SK-N-SH treated with all-trans-retinoic acid at 6 μM for 48 hours (cell line): Measurements from ENCODE around the gene GNA14.

Experiments
- ATAC-seq: fragments of 200-7000 bp; cut with Tn5 transposase; 3 replicates; pipeline ENCODE4 v1.9.1; 2020; ENCODE audit warnings: mild to moderate bottlenecking, moderate library complexity
- ARNTL ChIP-seq: fragments of 450-650 bp; formaldehyde crosslinking; IDR thresholded peaks from 2 replicates; pipeline ENCODE4 v1.5.0; 2020; ENCODE audit warnings: low read depth, mild to moderate bottlenecking, moderate library complexity, borderline replicate concordance
- BACH2 ChIP-seq: fragments of 250-450 bp; sonication (Bioruptor Pico); IDR thresholded peaks from 2 replicates; pipeline ENCODE4 v1.9.0; 2021; ENCODE audit warnings: mild to moderate bottlenecking, borderline replicate concordance
- CSDC2 ChIP-seq: fragments of 250-450 bp; sonication (Bioruptor Pico); IDR thresholded peaks from 2 replicates; pipeline ENCODE4 v1.5.0; 2020; ENCODE audit warnings: mild to moderate bottlenecking, moderate library complexity
- ESRRG ChIP-seq: fragments of 250-450 bp; sonication (Bioruptor Pico); IDR thresholded peaks from 2 replicates; pipeline ENCODE4 v1.6.1; 2021; ENCODE audit warnings: mild to moderate bottlenecking
- GLIS3 ChIP-seq: fragments of 250-450 bp; sonication (Bioruptor Pico); IDR thresholded peaks from 2 replicates; pipeline ENCODE4 v1.5.0; 2020; ENCODE audit warnings: mild to moderate bottlenecking, moderate library complexity
- ISL1 ChIP-seq: fragments of 250-450 bp; sonication (Bioruptor Pico); IDR thresholded peaks from 2 replicates; pipeline ENCODE4 v2.1.2; 2022; ENCODE audit warnings: mild to moderate bottlenecking, moderate library complexity
- OSR1 ChIP-seq: fragments of 250-450 bp; sonication (Bioruptor Pico); IDR thresholded peaks from 2 replicates; pipeline ENCODE4 v1.8.0; 2022; ENCODE audit warnings: moderate library complexity, mild to moderate bottlenecking, inconsistent platforms
- PPARA ChIP-seq: fragments of 250-450 bp; sonication (Bioruptor Pico); IDR thresholded peaks from 2 replicates; pipeline ENCODE4 v1.5.0; 2020; ENCODE audit warnings: mild to moderate bottlenecking, borderline replicate concordance
- RARB ChIP-seq: fragments of 250-450 bp; sonication (Bioruptor Pico); IDR thresholded peaks from 2 replicates; pipeline ENCODE4 v1.8.0; 2021; ENCODE audit warnings: mild to moderate bottlenecking, moderate library complexity
- SNAI2 ChIP-seq: fragments of 250-450 bp; sonication (Bioruptor Pico); IDR thresholded peaks from 2 replicates; pipeline ENCODE4 v1.5.0; 2020; ENCODE audit warnings: mild to moderate bottlenecking, moderate library complexity
- TCF4 ChIP-seq: fragments of 250-450 bp; sonication (Bioruptor Pico); IDR thresholded peaks from 2 replicates; pipeline ENCODE4 v1.8.0; 2021; ENCODE audit warnings: mild to moderate bottlenecking, moderate library complexity, borderline replicate concordance
- TOX ChIP-seq: fragments of 250-450 bp; sonication (Bioruptor Pico); IDR thresholded peaks from 2 replicates; pipeline ENCODE4 v1.8.0; 2021; ENCODE audit warnings: mild to moderate bottlenecking, moderate library complexity, borderline replicate concordance
- ZC3H10 ChIP-seq: fragments of 250-450 bp; sonication (Bioruptor Pico); IDR thresholded peaks from 2 replicates; pipeline ENCODE4 v1.5.1; 2021; ENCODE audit warnings: mild to moderate bottlenecking, moderate library complexity
- ZFP3 ChIP-seq: fragments of 250-450 bp; sonication (Bioruptor Pico); IDR thresholded peaks from 2 replicates; pipeline ENCODE4 v1.5.0; 2020; ENCODE audit warnings: mild to moderate bottlenecking, moderate library complexity
- TF ChIP-seq, protein P1 (sequence below): fragments of 250-450 bp; sonication (Bioruptor Pico); IDR thresholded peaks from 2 replicates; pipeline ENCODE4 v1.8.0; 2020; ENCODE audit warnings: mild to moderate bottlenecking, moderate library complexity, borderline replicate concordance
- TF ChIP-seq, protein P2 (sequence below): fragments of 250-450 bp; sonication (Bioruptor Pico); IDR thresholded peaks from 2 replicates; pipeline ENCODE4 v1.5.0; 2020; ENCODE audit warnings: mild to moderate bottlenecking, moderate library complexity
- TF ChIP-seq, protein P3 (sequence below): fragments of 250-450 bp; sonication (Bioruptor Pico); IDR thresholded peaks from 2 replicates; pipeline ENCODE4 v1.5.1; 2021; ENCODE audit warnings: mild to moderate bottlenecking, moderate library complexity

The GNA14 gene

DNA sequence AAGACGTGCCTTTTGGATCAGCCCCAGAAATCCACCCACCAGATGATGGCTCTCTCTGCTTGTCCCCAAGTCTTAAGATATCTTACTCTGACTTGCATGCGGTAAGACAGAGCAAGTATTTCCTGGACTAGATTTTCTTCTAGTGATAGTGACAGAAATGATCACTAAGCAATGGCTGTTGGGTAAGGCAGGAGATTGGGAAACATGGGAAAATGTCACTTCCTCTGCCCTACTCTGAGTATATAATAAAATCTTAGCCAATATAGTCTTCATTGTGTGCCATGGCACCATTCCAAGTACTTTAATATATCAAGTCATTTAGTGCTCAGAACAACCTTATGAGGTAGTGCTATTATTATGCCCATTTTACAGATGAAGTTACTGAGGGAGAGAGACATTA lies 31.0 kb upstream of the GNA14 start:
- ATAC-seq = no peak
- no peak for TF ChIP-seq PPARA
- no peak for TF ChIP-seq TOX (CRISPR knock-in tag)
- TF ChIP-seq ARNTL (CRISPR knock-in tag) = no peak
- TF ChIP-seq ISL1 (CRISPR knock-in tag) = no peak
- TF ChIP-seq, protein P1, sequence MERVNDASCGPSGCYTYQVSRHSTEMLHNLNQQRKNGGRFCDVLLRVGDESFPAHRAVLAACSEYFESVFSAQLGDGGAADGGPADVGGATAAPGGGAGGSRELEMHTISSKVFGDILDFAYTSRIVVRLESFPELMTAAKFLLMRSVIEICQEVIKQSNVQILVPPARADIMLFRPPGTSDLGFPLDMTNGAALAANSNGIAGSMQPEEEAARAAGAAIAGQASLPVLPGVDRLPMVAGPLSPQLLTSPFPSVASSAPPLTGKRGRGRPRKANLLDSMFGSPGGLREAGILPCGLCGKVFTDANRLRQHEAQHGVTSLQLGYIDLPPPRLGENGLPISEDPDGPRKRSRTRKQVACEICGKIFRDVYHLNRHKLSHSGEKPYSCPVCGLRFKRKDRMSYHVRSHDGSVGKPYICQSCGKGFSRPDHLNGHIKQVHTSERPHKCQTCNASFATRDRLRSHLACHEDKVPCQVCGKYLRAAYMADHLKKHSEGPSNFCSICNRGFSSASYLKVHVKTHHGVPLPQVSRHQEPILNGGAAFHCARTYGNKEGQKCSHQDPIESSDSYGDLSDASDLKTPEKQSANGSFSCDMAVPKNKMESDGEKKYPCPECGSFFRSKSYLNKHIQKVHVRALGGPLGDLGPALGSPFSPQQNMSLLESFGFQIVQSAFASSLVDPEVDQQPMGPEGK (CRISPR knock-in tag) = no peak
- TF ChIP-seq ZC3H10 (CRISPR knock-in tag) = no peak
- no peak for TF ChIP-seq CSDC2 (CRISPR knock-in tag)
- TF ChIP-seq GLIS3 (CRISPR knock-in tag) = no peak

DNA sequence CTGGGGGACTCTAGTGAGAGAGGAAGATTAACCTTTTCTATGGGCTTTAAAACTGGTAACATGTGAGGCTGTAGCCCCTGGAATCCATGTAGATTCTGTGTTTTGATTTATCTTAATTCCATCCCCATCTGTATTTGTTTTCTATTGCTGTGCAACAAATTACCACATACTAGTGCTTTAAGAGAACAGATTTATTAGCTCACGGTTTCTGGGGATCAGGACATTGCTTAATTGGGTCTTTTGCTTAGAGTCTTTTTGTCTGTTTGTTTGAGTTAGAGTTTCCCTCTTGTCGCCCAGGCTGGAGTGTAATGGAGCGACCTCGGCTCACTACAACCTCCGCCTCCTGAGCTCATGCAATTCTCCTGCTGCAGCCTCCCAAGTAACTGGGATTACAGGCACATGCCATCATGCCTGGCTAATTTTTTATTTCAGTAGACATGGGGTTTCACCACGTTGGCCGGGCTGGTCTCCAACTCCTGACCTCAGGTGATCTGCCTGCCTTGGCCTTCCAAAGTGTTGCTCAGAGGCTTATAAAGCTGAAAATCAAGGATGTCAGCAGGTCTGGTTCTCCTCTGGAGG lies 29.9 kb upstream of the GNA14 start:
- no peak for ATAC-seq
- TF ChIP-seq CSDC2 (CRISPR knock-in tag) (no peak), SNAI2 (CRISPR knock-in tag) (no peak), RARB (no peak), OSR1 (no peak), BACH2 (CRISPR knock-in tag) (no peak), GLIS3 (CRISPR knock-in tag) (no peak), ESRRG (CRISPR knock-in tag) (no peak)
- TF ChIP-seq, protein P1 (CRISPR knock-in tag) = no peak
- TF ChIP-seq, protein P2, sequence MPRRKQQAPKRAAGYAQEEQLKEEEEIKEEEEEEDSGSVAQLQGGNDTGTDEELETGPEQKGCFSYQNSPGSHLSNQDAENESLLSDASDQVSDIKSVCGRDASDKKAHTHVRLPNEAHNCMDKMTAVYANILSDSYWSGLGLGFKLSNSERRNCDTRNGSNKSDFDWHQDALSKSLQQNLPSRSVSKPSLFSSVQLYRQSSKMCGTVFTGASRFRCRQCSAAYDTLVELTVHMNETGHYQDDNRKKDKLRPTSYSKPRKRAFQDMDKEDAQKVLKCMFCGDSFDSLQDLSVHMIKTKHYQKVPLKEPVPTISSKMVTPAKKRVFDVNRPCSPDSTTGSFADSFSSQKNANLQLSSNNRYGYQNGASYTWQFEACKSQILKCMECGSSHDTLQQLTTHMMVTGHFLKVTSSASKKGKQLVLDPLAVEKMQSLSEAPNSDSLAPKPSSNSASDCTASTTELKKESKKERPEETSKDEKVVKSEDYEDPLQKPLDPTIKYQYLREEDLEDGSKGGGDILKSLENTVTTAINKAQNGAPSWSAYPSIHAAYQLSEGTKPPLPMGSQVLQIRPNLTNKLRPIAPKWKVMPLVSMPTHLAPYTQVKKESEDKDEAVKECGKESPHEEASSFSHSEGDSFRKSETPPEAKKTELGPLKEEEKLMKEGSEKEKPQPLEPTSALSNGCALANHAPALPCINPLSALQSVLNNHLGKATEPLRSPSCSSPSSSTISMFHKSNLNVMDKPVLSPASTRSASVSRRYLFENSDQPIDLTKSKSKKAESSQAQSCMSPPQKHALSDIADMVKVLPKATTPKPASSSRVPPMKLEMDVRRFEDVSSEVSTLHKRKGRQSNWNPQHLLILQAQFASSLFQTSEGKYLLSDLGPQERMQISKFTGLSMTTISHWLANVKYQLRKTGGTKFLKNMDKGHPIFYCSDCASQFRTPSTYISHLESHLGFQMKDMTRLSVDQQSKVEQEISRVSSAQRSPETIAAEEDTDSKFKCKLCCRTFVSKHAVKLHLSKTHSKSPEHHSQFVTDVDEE (CRISPR knock-in tag) = no peak

DNA sequence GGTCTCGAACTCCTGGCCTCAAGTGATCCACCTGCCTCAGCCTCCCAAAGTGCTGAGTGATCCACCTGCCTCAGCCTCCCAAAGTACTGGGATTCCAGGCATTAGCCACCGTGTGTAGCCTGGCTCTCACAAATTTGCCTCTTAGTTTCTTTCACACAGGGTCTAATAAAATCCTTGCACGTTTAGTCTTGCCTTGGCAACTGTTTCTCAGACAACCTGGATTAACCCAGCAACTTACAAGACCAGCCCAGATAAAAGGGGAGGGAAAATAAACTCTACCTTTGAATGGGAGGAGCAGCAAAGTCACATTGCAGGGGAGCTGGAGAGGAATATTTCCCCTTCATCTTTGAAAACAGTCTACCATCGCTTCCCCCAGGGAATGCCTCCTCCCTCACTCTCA lies 29.3 kb upstream of the GNA14 start:
- TF ChIP-seq TCF4 (CRISPR knock-in tag) (no peak), ZFP3 (CRISPR knock-in tag) (no peak), RARB (no peak), CSDC2 (CRISPR knock-in tag) (no peak), BACH2 (CRISPR knock-in tag) (no peak), ESRRG (CRISPR knock-in tag) (no peak), ISL1 (CRISPR knock-in tag) (no peak), SNAI2 (CRISPR knock-in tag) (no peak), GLIS3 (CRISPR knock-in tag) (no peak), ZC3H10 (CRISPR knock-in tag) (no peak), TOX (CRISPR knock-in tag) (no peak), ARNTL (CRISPR knock-in tag) (no peak)
- TF ChIP-seq, protein P3, sequence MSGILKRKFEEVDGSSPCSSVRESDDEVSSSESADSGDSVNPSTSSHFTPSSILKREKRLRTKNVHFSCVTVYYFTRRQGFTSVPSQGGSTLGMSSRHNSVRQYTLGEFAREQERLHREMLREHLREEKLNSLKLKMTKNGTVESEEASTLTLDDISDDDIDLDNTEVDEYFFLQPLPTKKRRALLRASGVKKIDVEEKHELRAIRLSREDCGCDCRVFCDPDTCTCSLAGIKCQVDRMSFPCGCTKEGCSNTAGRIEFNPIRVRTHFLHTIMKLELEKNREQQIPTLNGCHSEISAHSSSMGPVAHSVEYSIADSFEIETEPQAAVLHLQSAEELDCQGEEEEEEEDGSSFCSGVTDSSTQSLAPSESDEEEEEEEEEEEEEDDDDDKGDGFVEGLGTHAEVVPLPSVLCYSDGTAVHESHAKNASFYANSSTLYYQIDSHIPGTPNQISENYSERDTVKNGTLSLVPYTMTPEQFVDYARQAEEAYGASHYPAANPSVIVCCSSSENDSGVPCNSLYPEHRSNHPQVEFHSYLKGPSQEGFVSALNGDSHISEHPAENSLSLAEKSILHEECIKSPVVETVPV (CRISPR knock-in tag) = no peak
- TF ChIP-seq, protein P2 (CRISPR knock-in tag) = no peak
- ATAC-seq = no peak
